HCT116 (cell line): ENCODE data around the gene ADGRL3. TPM values are rescaled to one million over a fixed set of nuclear protein-coding genes. Genes with fewer than 3 reads are reported as not detected.

Experiments used
- ATAC-seq: fragments of 200-7000 bp; cut with Tn5 transposase; 2 replicates; pipeline ENCODE4 v1.9.1; 2020; ENCODE audit warnings: mild to moderate bottlenecking, moderate library complexity
- BruUV-seq: library from RNA; stranded (reverse); fragments of 400-500 nt; replicated peaks from 2 replicates; lab custom pipeline; 2021; lab: Mats Ljungman, UMichigan
- CTCF ChIA-PET: fragments of 300-600 bp; sonication (Branson Sonifier 250); formaldehyde crosslinking; loops from one replicate; lab custom pipeline; 2021; ENCODE audit warnings: antibody characterized with exemption; lab: Charles Lee
- POLR2A ChIA-PET: fragments of 300-600, 350-600 bp; sonication (Branson Sonifier 250); formaldehyde crosslinking; loops from one replicate; lab custom pipeline; 2021; ENCODE audit warnings: antibody characterized with exemption; lab: Charles Lee
- RAD21 ChIA-PET, 2 experiments: fragments of 300-600 bp; sonication (Branson Sonifier 250); formaldehyde crosslinking; loops; one replicate each; lab custom pipeline; 2023; ENCODE audit warnings: low total read pairs in 2 of 2; ENCODE audit not compliant: uncharacterized antibody in 2 of 2, unreplicated experiment in 2 of 2, low non-redundant PET in 1 of 2; lab: Charles Lee
- DNase-seq: peaks from one replicate; pipeline ENCODE4 v3.0.0-alpha.2; 2010; ENCODE audit warnings: low read depth, low spot score
- H2AFZ ChIP-seq: fragments of 200-600 bp; shearing (Covaris generic), sonication (generic); 2 replicates; pipeline ENCODE4 v1.6.1; 2017; ENCODE audit warnings: low read depth, mixed run types, mixed read lengths, antibody characterized with exemption, low read length; ENCODE audit not compliant: poor library complexity, severe bottlenecking
- H3K27ac ChIP-seq: 2 replicates; pipeline ENCODE4 v1.5.1; 2012; ENCODE audit warnings: low read depth, low read length
- H3K27me3 ChIP-seq: fragments of 200-600 bp; sonication (generic); 2 replicates; pipeline ENCODE4 v1.6.1; 2016; ENCODE audit warnings: mixed run types, low read length, mixed read lengths; ENCODE audit not compliant: insufficient read depth
- H3K36me3 ChIP-seq, 2 experiments: fragments of 200-500 bp in 1 of 2; fragments of 200-600 bp in 1 of 2; sonication (Bioruptor generic) in 1 of 2; sonication (generic) in 1 of 2; 2 replicates each; pipeline versions ENCODE4 v1.5.1 to v1.6.1; 2014 to 2016; ENCODE audit warnings: low read length in 2 of 2, inconsistent platforms in 1 of 2, mixed read lengths in 1 of 2, mixed run types in 1 of 2; ENCODE audit not compliant: insufficient read depth in 2 of 2, control insufficient read depth in 1 of 2
- H3K4me1 ChIP-seq, 2 experiments: fragments of 200-600 bp in 1 of 2; sonication (generic) in 1 of 2; 2 replicates each; pipeline versions ENCODE4 v1.5.1 to v1.6.1; 2012 to 2017; ENCODE audit warnings: low read length in 2 of 2, inconsistent platforms in 1 of 2, mild to moderate bottlenecking in 1 of 2, mixed read lengths in 1 of 2, mixed run types in 1 of 2, moderate library complexity in 1 of 2; ENCODE audit not compliant: insufficient read depth in 2 of 2, control insufficient read depth in 1 of 2
- H3K4me2 ChIP-seq: fragments of 200-600 bp; sonication (generic); 2 replicates; pipeline ENCODE4 v1.6.1; 2017; ENCODE audit warnings: mixed run types, low read length, mixed read lengths
- H3K4me3 ChIP-seq, 2 experiments: fragments of 200-600 bp in 1 of 2; sonication (generic) in 1 of 2; replicated peaks in 1 of 2; 2 replicates each; pipeline ENCODE4 v1.5.1; 2011 to 2016; ENCODE audit warnings: low read length in 2 of 2, control low read depth in 1 of 2, low read depth in 1 of 2, mild to moderate bottlenecking in 1 of 2, mixed read lengths in 1 of 2, mixed run types in 1 of 2
- H3K79me2 ChIP-seq: fragments of 200-600 bp; sonication (generic); 2 replicates; pipeline ENCODE4 v1.6.1; 2017; ENCODE audit warnings: mild to moderate bottlenecking, mixed run types, low read length, moderate library complexity, mixed read lengths; ENCODE audit not compliant: insufficient read depth
- H3K9ac ChIP-seq: fragments of 200-600 bp; sonication (generic); 2 replicates; pipeline ENCODE4 v1.6.1; 2016; ENCODE audit warnings: low read length, mixed read lengths
- H3K9me2 ChIP-seq: fragments of 200-600 bp; sonication (generic), shearing (Covaris generic); 2 replicates; pipeline ENCODE4 v1.6.1; 2017; ENCODE audit warnings: mixed run types, mild to moderate bottlenecking, moderate library complexity; ENCODE audit not compliant: insufficient read depth
- H3K9me3 ChIP-seq, 2 experiments: fragments of 200-500 bp in 1 of 2; fragments of 200-600 bp in 1 of 2; sonication (Bioruptor generic) in 1 of 2; sonication (generic) in 1 of 2; 2 replicates each; pipeline ENCODE4 v1.6.1; 2014 to 2017; ENCODE audit warnings: low read length in 2 of 2, mixed read lengths in 2 of 2, inconsistent platforms in 1 of 2, low read depth in 1 of 2, mild to moderate bottlenecking in 1 of 2, mixed run types in 1 of 2, moderate library complexity in 1 of 2; ENCODE audit not compliant: control insufficient read depth in 1 of 2, insufficient read depth in 1 of 2
- H4K20me1 ChIP-seq: fragments of 200-600 bp; sonication (generic), shearing (Covaris generic); 2 replicates; pipeline ENCODE4 v1.6.1; 2017; ENCODE audit warnings: mixed run types, mild to moderate bottlenecking, moderate library complexity; ENCODE audit not compliant: insufficient read depth
- ATF3 ChIP-seq: IDR thresholded peaks from 2 replicates; pipeline ENCODE4 v1.6.1; 2012
- CTCF ChIP-seq, 3 experiments: fragments of 200-600 bp in 1 of 3; sonication (generic) in 1 of 3; IDR thresholded peaks in 2 of 3; conservative IDR thresholded peaks in 1 of 3; 2 replicates each; pipeline ENCODE4 v1.5.1; 2012 to 2017; ENCODE audit warnings: low read depth in 2 of 3, low read length in 2 of 3, antibody characterized with exemption in 1 of 3, borderline replicate concordance in 1 of 3, control low read depth in 1 of 3, mild to moderate bottlenecking in 1 of 3, mixed read lengths in 1 of 3, mixed run types in 1 of 3, moderate library complexity in 1 of 3; ENCODE audit not compliant: insufficient read depth in 1 of 3
- EGR1 ChIP-seq: IDR thresholded peaks from 2 replicates; pipeline ENCODE4 v1.6.1; 2012; ENCODE audit warnings: low read depth
- ELF1 ChIP-seq: IDR thresholded peaks from 2 replicates; pipeline ENCODE4 v1.6.1; 2012; ENCODE audit warnings: low read depth, borderline replicate concordance
- EZH2 ChIP-seq: fragments of 200-600 bp; sonication (generic); IDR thresholded peaks from 2 replicates; pipeline ENCODE4 v1.6.1; 2017; ENCODE audit warnings: antibody characterized with exemption, mixed run types
- EZH2phosphoT487 ChIP-seq: fragments of 200-600 bp; IDR thresholded peaks from 2 replicates; pipeline ENCODE4 v1.6.1; 2018; ENCODE audit warnings: antibody characterized with exemption, borderline replicate concordance
- FOSL1 ChIP-seq: IDR thresholded peaks from 2 replicates; pipeline ENCODE4 v1.6.1; 2012; ENCODE audit warnings: low read depth
- JUND ChIP-seq: IDR thresholded peaks from 2 replicates; pipeline ENCODE4 v1.6.1; 2012
- POLR2A ChIP-seq: IDR thresholded peaks from 2 replicates; pipeline ENCODE4 v1.7.0; 2011; ENCODE audit warnings: borderline replicate concordance; ENCODE audit not compliant: insufficient read depth, insufficient read length; ENCODE audit errors: extremely low read depth
- POLR2AphosphoS5 ChIP-seq: IDR thresholded peaks from 2 replicates; pipeline ENCODE4 v1.6.1; 2011; ENCODE audit warnings: mild to moderate bottlenecking, low read depth, low read length, moderate library complexity
- RAD21 ChIP-seq: IDR thresholded peaks from 2 replicates; pipeline ENCODE4 v1.6.1; 2012; ENCODE audit warnings: low read depth, mild to moderate bottlenecking
- SP1 ChIP-seq: IDR thresholded peaks from 2 replicates; pipeline ENCODE4 v1.6.1; 2012; ENCODE audit warnings: low read depth
- SRF ChIP-seq: IDR thresholded peaks from 2 replicates; pipeline ENCODE4 v1.6.1; 2012; ENCODE audit warnings: low read depth
- ZBTB33 ChIP-seq: IDR thresholded peaks from 2 replicates; pipeline ENCODE4 v1.6.1; 2011; ENCODE audit warnings: mild to moderate bottlenecking, low read length, moderate library complexity; ENCODE audit not compliant: insufficient replicate concordance; ENCODE audit errors: extremely low read depth
- ZFX ChIP-seq: fragments of 450-650 bp; IDR thresholded peaks from 2 replicates; pipeline ENCODE4 v1.6.1; 2017
- ZNF274 ChIP-seq: fragments of 200-500 bp; sonication (Bioruptor generic); IDR thresholded peaks from 2 replicates; pipeline ENCODE4 v1.6.1; 2014; ENCODE audit warnings: mild to moderate bottlenecking, low read depth, low read length, inconsistent platforms
- intact Hi-C: fragments of 100-400 bp; cut with micrococcal nuclease; formaldehyde crosslinking; loops from 2 replicates; pipeline ENCODE4 v1.10.0; 2022
- total RNA-seq: library from RNA; stranded (reverse); gene quantifications from one replicate; pipeline ENCODE4 v1.2.1, GENCODE V29; 2021; ENCODE audit not compliant: unreplicated experiment
- TF ChIP-seq, protein P1 (sequence below): IDR thresholded peaks from 2 replicates; pipeline ENCODE4 v1.6.1; 2012; ENCODE audit warnings: low read depth
- TF ChIP-seq, protein P2 (sequence below): IDR thresholded peaks from 2 replicates; pipeline ENCODE4 v1.6.1; 2012

The ADGRL3 gene
- total RNA-seq, 1 experiment from 2014 or later = not detected

- Histone ChIP-seq H3K27ac (no peak overlapping the region), H3K9me2 (no peaks in the 10 kb centered on the region), H3K4me1 (no peaks in the 10 kb centered on the region), H3K27me3 (no peaks in the 10 kb centered on the region), H2AFZ (no peak overlapping the region), H4K20me1 (no peaks in the 10 kb centered on the region), H3K4me3 (no peak overlapping the region), H3K4me2 (no peak overlapping the region), H3K9ac (no peak overlapping the region), H3K9me3 (peaks cover 7 to 9% of the 10 kb centered on the region in 2 experiments; a peak in 2 of 4 replicates), H3K36me3 (no peaks in the 10 kb centered on the region), H3K79me2 (no peaks in the 10 kb centered on the region)
- CTCF ChIA-PET = no interaction called here
- RAD21 ChIA-PET = no interaction called here
- ATAC-seq = no peak
- TF ChIP-seq, protein P1, sequence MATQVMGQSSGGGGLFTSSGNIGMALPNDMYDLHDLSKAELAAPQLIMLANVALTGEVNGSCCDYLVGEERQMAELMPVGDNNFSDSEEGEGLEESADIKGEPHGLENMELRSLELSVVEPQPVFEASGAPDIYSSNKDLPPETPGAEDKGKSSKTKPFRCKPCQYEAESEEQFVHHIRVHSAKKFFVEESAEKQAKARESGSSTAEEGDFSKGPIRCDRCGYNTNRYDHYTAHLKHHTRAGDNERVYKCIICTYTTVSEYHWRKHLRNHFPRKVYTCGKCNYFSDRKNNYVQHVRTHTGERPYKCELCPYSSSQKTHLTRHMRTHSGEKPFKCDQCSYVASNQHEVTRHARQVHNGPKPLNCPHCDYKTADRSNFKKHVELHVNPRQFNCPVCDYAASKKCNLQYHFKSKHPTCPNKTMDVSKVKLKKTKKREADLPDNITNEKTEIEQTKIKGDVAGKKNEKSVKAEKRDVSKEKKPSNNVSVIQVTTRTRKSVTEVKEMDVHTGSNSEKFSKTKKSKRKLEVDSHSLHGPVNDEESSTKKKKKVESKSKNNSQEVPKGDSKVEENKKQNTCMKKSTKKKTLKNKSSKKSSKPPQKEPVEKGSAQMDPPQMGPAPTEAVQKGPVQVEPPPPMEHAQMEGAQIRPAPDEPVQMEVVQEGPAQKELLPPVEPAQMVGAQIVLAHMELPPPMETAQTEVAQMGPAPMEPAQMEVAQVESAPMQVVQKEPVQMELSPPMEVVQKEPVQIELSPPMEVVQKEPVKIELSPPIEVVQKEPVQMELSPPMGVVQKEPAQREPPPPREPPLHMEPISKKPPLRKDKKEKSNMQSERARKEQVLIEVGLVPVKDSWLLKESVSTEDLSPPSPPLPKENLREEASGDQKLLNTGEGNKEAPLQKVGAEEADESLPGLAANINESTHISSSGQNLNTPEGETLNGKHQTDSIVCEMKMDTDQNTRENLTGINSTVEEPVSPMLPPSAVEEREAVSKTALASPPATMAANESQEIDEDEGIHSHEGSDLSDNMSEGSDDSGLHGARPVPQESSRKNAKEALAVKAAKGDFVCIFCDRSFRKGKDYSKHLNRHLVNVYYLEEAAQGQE = no peak
- TF ChIP-seq EZH2 (no peak), RAD21 (no peak), EZH2phosphoT487 (no peak), POLR2AphosphoS5 (no peak), ZFX (no peak), SP1 (no peak), POLR2A (no peak), CTCF (IDR thresholded peaks at IDR 0.05 in 2 of 3, conservative IDR thresholded peaks at IDR 0.05 in 1 of 3; ENCODE audit: borderline replicate concordance in 1 of 3, insufficient read depth in 1 of 3, low read depth in 2 of 3, low read length in 2 of 3) (no peak), JUND (no peak), ZNF274 (no peak), FOSL1 (no peak), ELF1 (no peak), ZBTB33 (no peak), ATF3 (no peak), EGR1 (no peak), SRF (no peak)
- TF ChIP-seq, protein P2, sequence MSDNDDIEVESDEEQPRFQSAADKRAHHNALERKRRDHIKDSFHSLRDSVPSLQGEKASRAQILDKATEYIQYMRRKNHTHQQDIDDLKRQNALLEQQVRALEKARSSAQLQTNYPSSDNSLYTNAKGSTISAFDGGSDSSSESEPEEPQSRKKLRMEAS = no peak
- intact Hi-C loops = no loop called here
- POLR2A ChIA-PET = no interaction called here
- no TSS peak for BruUV-seq
- no peak for DNase-seq
Measured at GRCh38 chr4:61350932-61351331, 150.8 kb downstream of the ADGRL3 start.
